K562 (cell line): ENCODE measurements around the gene NFKBIB. TPM values are rescaled to one million over a fixed set of nuclear protein-coding genes. Genes with fewer than 3 reads are reported as not detected.

Experiments used
- ATAC-seq: fragments of 200-7000 bp; cut with Tn5 transposase; 3 replicates; pipeline ENCODE4 v1.9.1; 2020; ENCODE audit warnings: moderate library complexity
- BruUV-seq: library from RNA; stranded (reverse); fragments of 400-500 nt; replicated peaks from 2 replicates; lab custom pipeline; 2021; lab: Mats Ljungman, UMichigan
- CTCF ChIA-PET: fragments of 300-600 bp; formaldehyde crosslinking; extraction: SDS; loops from one replicate; lab custom pipeline; 2021; ENCODE audit warnings: low intra/inter-chr PET ratio; lab: Yijun Ruan, JAX
- POLR2A ChIA-PET: fragments of 300-600, 350-650 bp; sonication (Branson Sonifier 250); formaldehyde crosslinking; extraction: SDS; loops from one replicate; lab custom pipeline; 2021; ENCODE audit warnings: antibody characterized with exemption, inconsistent platforms; lab: Yijun Ruan, JAX
- DNase-seq, 4 experiments: peaks; one replicate each; pipeline versions ENCODE4 v3.0.0 to v3.0.0-alpha.2; 2011 to 2018; ENCODE audit warnings: low spot score in 3 of 4, mixed read lengths in 3 of 4; ENCODE audit errors: extremely low read depth in 1 of 4
- FAIRE-seq: peaks from 2 replicates; lab custom pipeline; 2011; peaks lifted over from hg19 to GRCh38; lab: Jason Lieb, UNC
- H2AFZ ChIP-seq: 2 replicates; pipeline ENCODE4 v1.6.0; 2011; ENCODE audit warnings: low read depth, low read length, control low read depth, inconsistent platforms
- H3K27ac ChIP-seq: fragments of 200-600 bp; 3 replicates; pipeline ENCODE4 v1.8.0; 2011; ENCODE audit warnings: low read depth, mild to moderate bottlenecking, control low read depth, inconsistent platforms, low read length, moderate library complexity, mixed read lengths; ENCODE audit errors: extremely low read depth
- H3K27me3 ChIP-seq, 2 experiments: fragments of 300-600 bp in 1 of 2; 2 replicates in 1 of 2; 3 replicates in 1 of 2; pipeline versions ENCODE4 v1.6.0 to v1.8.0; 2011; ENCODE audit warnings: inconsistent platforms in 2 of 2, low read length in 2 of 2, mild to moderate bottlenecking in 1 of 2, mixed read lengths in 1 of 2, moderate library complexity in 1 of 2; ENCODE audit not compliant: control insufficient read depth in 2 of 2, insufficient read depth in 2 of 2
- H3K36me3 ChIP-seq: fragments of 300-600 bp; 3 replicates; pipeline ENCODE4 v1.8.0; 2011; ENCODE audit warnings: mild to moderate bottlenecking, low read length, inconsistent platforms; ENCODE audit not compliant: control insufficient read depth, insufficient read depth
- H3K4me1 ChIP-seq, 2 experiments: fragments of 200-600 bp in 1 of 2; replicated peaks in 1 of 2; 2 replicates in 1 of 2; 3 replicates in 1 of 2; pipeline versions ENCODE4 v1.5.1 to v1.8.0; 2011; ENCODE audit warnings: inconsistent platforms in 2 of 2, low read length in 2 of 2, mild to moderate bottlenecking in 1 of 2, mixed read lengths in 1 of 2, moderate library complexity in 1 of 2; ENCODE audit not compliant: control insufficient read depth in 2 of 2, insufficient read depth in 2 of 2
- H3K4me2 ChIP-seq: 2 replicates; pipeline ENCODE4 v1.6.1; 2011; ENCODE audit warnings: low read length, control low read depth, inconsistent platforms, mixed read lengths; ENCODE audit not compliant: insufficient read depth
- H3K4me3 ChIP-seq: fragments of 200-600 bp; sonication (generic), shearing (Covaris generic); 2 replicates; pipeline ENCODE4 v1.5.1; 2016; ENCODE audit warnings: control low read depth, inconsistent platforms
- H3K79me2 ChIP-seq: fragments of 200-600 bp; 3 replicates; pipeline ENCODE4 v1.8.0; 2011; ENCODE audit warnings: low read length, inconsistent platforms; ENCODE audit not compliant: control insufficient read depth, insufficient read depth
- H3K9ac ChIP-seq, 2 experiments: 2 replicates each; pipeline versions ENCODE4 v1.6.0 to v1.6.1; 2011; ENCODE audit warnings: low read depth in 2 of 2, low read length in 2 of 2, control low read depth in 1 of 2, inconsistent platforms in 1 of 2, mild to moderate bottlenecking in 1 of 2, mixed read lengths in 1 of 2; ENCODE audit not compliant: insufficient read depth in 1 of 2
- H3K9me1 ChIP-seq: one replicate; pipeline ENCODE4 v1.6.0; 2011; ENCODE audit warnings: inconsistent platforms, mild to moderate bottlenecking, low read length, moderate library complexity; ENCODE audit not compliant: control insufficient read depth, insufficient read depth
- H3K9me3 ChIP-seq: replicated peaks from 2 replicates; pipeline ENCODE4 v1.5.1; 2011; ENCODE audit warnings: low read depth, low read length, inconsistent platforms; ENCODE audit not compliant: control insufficient read depth, insufficient read depth
- H4K20me1 ChIP-seq: replicated peaks from 2 replicates; pipeline ENCODE4 v1.6.1; 2011; ENCODE audit warnings: low read length, inconsistent platforms, mixed read lengths; ENCODE audit not compliant: control insufficient read depth, insufficient read depth
- BDP1 ChIP-seq: IDR thresholded peaks from 3 replicates; pipeline ENCODE4 v1.6.1; 2011; ENCODE audit not compliant: insufficient read length, insufficient read depth
- ELK3 ChIP-seq: fragments of 450-650 bp; formaldehyde crosslinking; IDR thresholded peaks from 2 replicates; pipeline ENCODE4 v1.4.0; 2020; ENCODE audit warnings: mild to moderate bottlenecking
- HMG20B ChIP-seq: fragments of 250-450 bp; sonication (Bioruptor Pico); IDR thresholded peaks from 2 replicates; pipeline ENCODE4 v1.5.0; 2021; ENCODE audit warnings: mild to moderate bottlenecking
- KDM1A ChIP-seq, 2 experiments: fragments of 450-650 bp; IDR thresholded peaks; 2 replicates each; pipeline ENCODE4 v1.6.1; 2016; ENCODE audit warnings: mild to moderate bottlenecking in 2 of 2
- PCBP2 ChIP-seq: fragments of 200-400 bp; formaldehyde crosslinking; IDR thresholded peaks from 2 replicates; pipeline ENCODE4 v1.6.1; 2018; ENCODE audit warnings: low read length, low read depth, mild to moderate bottlenecking, moderate library complexity; ENCODE audit not compliant: poor library complexity, severe bottlenecking
- PTBP1 ChIP-seq: fragments of 200-400 bp; formaldehyde crosslinking; IDR thresholded peaks from 2 replicates; pipeline ENCODE4 v1.6.1; 2017; ENCODE audit warnings: low read depth, low read length
- PURB ChIP-seq: sonication (generic); formaldehyde crosslinking; IDR thresholded peaks from 2 replicates; pipeline ENCODE4 v1.9.0; 2021; ENCODE audit warnings: low read depth, mild to moderate bottlenecking, missing genetic modification reagents
- RBBP5 ChIP-seq: fragments of 200-600 bp; sonication (generic); IDR thresholded peaks from 2 replicates; pipeline ENCODE4 v1.6.1; 2012; ENCODE audit warnings: borderline replicate concordance, mild to moderate bottlenecking, low read length, control low read depth, inconsistent platforms; ENCODE audit not compliant: insufficient read depth, poor library complexity, severe bottlenecking
- RHOXF2B ChIP-seq: fragments of 250-450 bp; sonication (Bioruptor Pico); conservative IDR thresholded peaks from 2 replicates; pipeline ENCODE4 v1.5.1; 2021
- SPI1 ChIP-seq: IDR thresholded peaks from 2 replicates; pipeline ENCODE4 v1.6.1; 2011; ENCODE audit warnings: low read depth, low read length, control low read depth, borderline replicate concordance
- TAF7 ChIP-seq: fragments of 450-650 bp; IDR thresholded peaks from 2 replicates; pipeline ENCODE4 v1.6.1; 2016; ENCODE audit warnings: missing genetic modification characterization, missing compliant biosample characterization
- TEAD4 ChIP-seq, 2 experiments: sonication (generic) in 1 of 2; formaldehyde crosslinking in 1 of 2; IDR thresholded peaks; 2 replicates each; pipeline versions ENCODE4 v1.6.1 to v1.8.0; 2012 to 2022; ENCODE audit warnings: borderline replicate concordance in 1 of 2, inconsistent platforms in 1 of 2, low read length in 1 of 2, mild to moderate bottlenecking in 1 of 2, missing genetic modification reagents in 1 of 2
- ZC3H8 ChIP-seq: fragments of 450-650 bp; IDR thresholded peaks from 2 replicates; pipeline ENCODE4 v1.6.1; 2017
- ZKSCAN8 ChIP-seq: fragments of 200-800 bp; sonication (Bioruptor generic); IDR thresholded peaks from 2 replicates; pipeline ENCODE4 v1.6.1; 2016; ENCODE audit warnings: missing genetic modification characterization, missing compliant biosample characterization
- ZNF740 ChIP-seq, 3 experiments: fragments of 200-800 bp in 1 of 3; sonication (Bioruptor generic) in 1 of 3; sonication (generic) in 1 of 3; formaldehyde crosslinking in 1 of 3; IDR thresholded peaks; 2 replicates each; pipeline versions ENCODE4 v1.6.1 to v1.8.0; 2016 to 2022; ENCODE audit warnings: mild to moderate bottlenecking in 2 of 3, missing compliant biosample characterization in 2 of 3, missing genetic modification characterization in 2 of 3, missing genetic modification reagents in 1 of 3
- WGBS: fragments of 100-300 bp; shearing (Covaris generic); methylation state at CpG from one replicate; pipeline ENCODE4 v1.1.6; 2016; ENCODE audit warnings: low coverage, mixed read lengths; ENCODE audit not compliant: insufficient coverage; ENCODE audit errors: missing lambda C conversion rate; 5-methylcytosine and 5-hydroxymethylcytosine counted together
- in situ Hi-C: fragments of 300-500 bp; cut with MboI; formaldehyde crosslinking; loops from 4 replicates; pipeline ENCODE4 v1.15.0; 2018; ENCODE audit warnings: inconsistent platforms, mixed read lengths
- intact Hi-C: fragments of 100-400 bp; cut with micrococcal nuclease; formaldehyde crosslinking; loops from 2 replicates; pipeline ENCODE4 v1.14.2; 2022
- polyA plus RNA-seq, 8 experiments: library from polyadenylated mRNA; depleted of rRNA in 4 of 8; stranded (reverse) in 5 of 8; unstranded in 3 of 8; fragments of >200 nt; fragmentation: Nextera tagmentation in 2 of 8; fragmentation: Illumina TruSeq in 1 of 8; extraction: Ambion mirVana in 2 of 8; extraction: Trizol in 1 of 8; gene quantifications; 2 replicates each; pipeline versions ENCODE4 v1.2.1 to v1.2.3, GENCODE V29; 2011 to 2014; ENCODE audit warnings: inconsistent platforms in 1 of 8, missing spikeins in 1 of 8
- total RNA-seq, 7 experiments: library from RNA; depleted of rRNA in 6 of 7; stranded (reverse); fragments of >200 nt in 6 of 7; fragmentation: Illumina TruSeq in 2 of 7; extraction: Trizol in 2 of 7; gene quantifications; 2 replicates each; pipeline versions ENCODE4 v1.2.1 to v1.2.3, GENCODE V29; 2011 to 2021; ENCODE audit warnings: low replicate concordance in 1 of 7
- TF ChIP-seq, protein P1 (sequence below): fragments of 250-450 bp; sonication (Bioruptor Pico); IDR thresholded peaks from 2 replicates; pipeline ENCODE4 v1.8.0; 2022; ENCODE audit warnings: moderate library complexity, mild to moderate bottlenecking, inconsistent platforms

The NFKBIB gene
- total and polyA plus RNA-seq, 9 of the 15 experiments (the other 6 are each of a cell fraction or from before 2014, with no cell fraction given), result 1.5 to 44.9 (median 10.4) TPM

- peak in 1 of 2 experiments; percentile 9; a peak in 1 of 4 replicates for TF ChIP-seq KDM1A (IDR thresholded peaks at IDR 0.05)
- TF ChIP-seq TEAD4 (IDR thresholded peaks at IDR 0.05; ENCODE audit: low read length), result no peak
- TF ChIP-seq TEAD4 (CRISPR knock-in tag; IDR thresholded peaks at IDR 0.05; ENCODE audit: borderline replicate concordance), result no peak
- TF ChIP-seq ZKSCAN8 (CRISPR knock-in tag), result peak; percentile 87
Observed at GRCh38 chr19:38904581-38905539, 5.1 kb downstream of the NFKBIB start (continued).

- Histone ChIP-seq H3K4me1 (peaks cover 0 to 19% of the 10 kb centered on the region in 2 experiments; a peak in 3 of 5 replicates), H3K9me3 (no peaks in the 10 kb centered on the region), H3K79me2 (peaks cover 12% of the 10 kb centered on the region), H2AFZ (no peak overlapping the region), H3K27me3 (no peaks in the 10 kb centered on the region), H3K4me3 (no peak overlapping the region), H4K20me1 (no peaks in the 10 kb centered on the region), H3K9ac (no peak overlapping the region; a peak in 1 of 4 replicates), H3K9me1 (no peaks in the 10 kb centered on the region), H3K4me2 (no peak overlapping the region), H3K36me3 (peaks cover 31% of the 10 kb centered on the region; the same call in 1 of the 3 replicates), H3K27ac (no peak overlapping the region)
- DNase-seq (no peak), ATAC-seq (no peak), FAIRE-seq (no peak)
- WGBS, result 85% methylated on average over 4 of the region's 4 CpGs
- in situ Hi-C loops, result no loop called here
- intact Hi-C loops, result no loop called here
- no TSS peak for BruUV-seq
- CTCF ChIA-PET, result no interaction called here
- POLR2A ChIA-PET, result interaction anchor here (0.8 kb wide), 1 partner anchor 10 kb away, joined by 3 read pairs; no protein-coding TSS in a partner anchor
- no peak for TF ChIP-seq PCBP2
- no peak for TF ChIP-seq HMG20B (CRISPR knock-in tag)
- TF ChIP-seq, protein P1, sequence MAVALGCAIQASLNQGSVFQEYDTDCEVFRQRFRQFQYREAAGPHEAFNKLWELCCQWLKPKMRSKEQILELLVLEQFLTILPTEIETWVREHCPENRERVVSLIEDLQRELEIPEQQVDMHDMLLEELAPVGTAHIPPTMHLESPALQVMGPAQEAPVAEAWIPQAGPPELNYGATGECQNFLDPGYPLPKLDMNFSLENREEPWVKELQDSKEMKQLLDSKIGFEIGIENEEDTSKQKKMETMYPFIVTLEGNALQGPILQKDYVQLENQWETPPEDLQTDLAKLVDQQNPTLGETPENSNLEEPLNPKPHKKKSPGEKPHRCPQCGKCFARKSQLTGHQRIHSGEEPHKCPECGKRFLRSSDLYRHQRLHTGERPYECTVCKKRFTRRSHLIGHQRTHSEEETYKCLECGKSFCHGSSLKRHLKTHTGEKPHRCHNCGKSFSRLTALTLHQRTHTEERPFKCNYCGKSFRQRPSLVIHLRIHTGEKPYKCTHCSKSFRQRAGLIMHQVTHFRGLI (CRISPR knock-in tag), result no peak
- no peak for TF ChIP-seq SPI1
- TF ChIP-seq TAF7, result no peak
- no peak for TF ChIP-seq ZC3H8
- no peak for TF ChIP-seq PTBP1
- no peak for TF ChIP-seq RHOXF2B (CRISPR knock-in tag)
- no peak for TF ChIP-seq PURB (CRISPR knock-in tag)
- TF ChIP-seq BDP1, result no peak
- no peak for TF ChIP-seq RBBP5
- TF ChIP-seq ZNF740 (CRISPR knock-in tag; IDR thresholded peaks at IDR 0.05), result no peak
- TF ChIP-seq ZNF740 (tag; IDR thresholded peaks at IDR 0.05), result no peak
- no peak for TF ChIP-seq ELK3
Observed at GRCh38 chr19:38905620-38906019, 5.9 kb downstream of the NFKBIB start.
